GM21390 (cell line): Measurements from ENCODE around the gene NOP9.
A peak's percentile ranks its signal among the peaks of the same experiment; 100 is the strongest.

Source experiments
- ATAC-seq: cut with Tn5 transposase; IDR thresholded peaks from one replicate; pipeline ENCODE4 v1.9.1; 2021; ENCODE audit not compliant: unreplicated experiment

The NOP9 gene

GRCh38 chr14:24262821-24263733, 36.6 kb upstream of the NOP9 start, which contains the start of gene TGM1:
TSS of gene TGM1 (minus strand) at chr14:24263177. CDS start at chr14:24262352, 825 bp downstream.
- no peak for ATAC-seq

GRCh38 chr14:24263848-24264247, 35.8 kb upstream of the NOP9 start:
- ATAC-seq = no peak

- ATAC-seq = no peak
These were observed 35.4 kb upstream of the NOP9 start for GRCh38 chr14:24264298-24264697.

GRCh38 chr14:24266344-24267244, 33.1 kb upstream of the NOP9 start:
- ATAC-seq = no peak

- ATAC-seq = no peak
These were observed 32.1 kb upstream of the NOP9 start for GRCh38 chr14:24267516-24267915.

GRCh38 chr14:24268225-24268624, 31.4 kb upstream of the NOP9 start:
- no peak for ATAC-seq

GRCh38 chr14:24269368-24269767, 30.3 kb upstream of the NOP9 start:
- no peak for ATAC-seq

GRCh38 chr14:24269910-24270536, 29.6 kb upstream of the NOP9 start:
- ATAC-seq = no peak

GRCh38 chr14:24270537-24271133, 29.0 kb upstream of the NOP9 start:
- ATAC-seq = no peak

GRCh38 chr14:24271134-24271833, 28.4 kb upstream of the NOP9 start, which contains the start of gene RABGGTA:
TSS of gene RABGGTA (minus strand) at chr14:24271597. CDS start at chr14:24271115, 482 bp downstream.
- peak; percentile 86 for ATAC-seq

GRCh38 chr14:24271834-24272263, 27.8 kb upstream of the NOP9 start:
- ATAC-seq = no peak

GRCh38 chr14:24272467-24272866, 27.2 kb upstream of the NOP9 start:
- no peak for ATAC-seq

- no peak for ATAC-seq
These were observed 26.1 kb upstream of the NOP9 start for GRCh38 chr14:24273422-24273998.

- peak; percentile 39 for ATAC-seq
These were observed 25.5 kb upstream of the NOP9 start for GRCh38 chr14:24274101-24274543.

- ATAC-seq = no peak
These were observed 22.6 kb upstream of the NOP9 start for GRCh38 chr14:24277071-24277470.

GRCh38 chr14:24277606-24278321, 21.9 kb upstream of the NOP9 start:
- ATAC-seq = no peak

GRCh38 chr14:24278424-24278823, 21.2 kb upstream of the NOP9 start:
- no peak for ATAC-seq

- ATAC-seq = no peak
These were observed 20.1 kb upstream of the NOP9 start for GRCh38 chr14:24279301-24280186.
